ENCODE data around the gene ENPP5. TPM values are rescaled to one million over a fixed set of nuclear protein-coding genes. Genes with fewer than 3 reads are reported as not detected.

The ENPP5 gene
- total and polyA plus RNA-seq, 2 donors (not counting 1 experiment from before 2014, with no cell fraction given), result 0.13 to 1.0 TPM

DNA sequence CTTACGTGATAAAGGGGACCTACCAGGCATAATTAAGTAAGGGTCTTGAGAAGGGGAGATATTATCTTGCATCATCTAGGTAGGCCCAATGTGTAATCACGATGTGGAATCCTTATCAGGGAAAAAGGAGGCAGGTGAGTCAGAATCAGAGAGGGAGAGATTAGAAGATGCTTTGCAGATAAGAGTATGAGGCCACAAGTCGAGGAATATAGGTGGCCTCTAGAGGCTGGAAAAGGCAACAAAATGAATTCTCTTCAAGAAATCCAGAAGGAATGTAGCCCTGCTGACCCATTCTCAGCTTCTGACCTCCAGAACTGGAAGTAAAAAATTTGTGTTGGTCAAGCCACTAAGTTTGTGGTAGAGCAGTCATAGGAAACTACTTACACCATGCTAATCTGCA lies 51.9 kb downstream of the ENPP5 start:
- Mint-ChIP-seq H3K9me3 (ENCODE audit: insufficient read depth) (no peaks in the 10 kb centered on the region), H3K27ac (no peak overlapping the region), H3K27me3 (no peaks in the 10 kb centered on the region), H3K4me1 (peaks cover 20% of the 10 kb centered on the region), H3K4me3 (no peak overlapping the region)
- Histone ChIP-seq H3K4me1 (ENCODE audit: control insufficient read depth in 2 of 2, insufficient read depth in 2 of 2, low read length in 2 of 2) (no peaks in the 10 kb centered on the region), H3K4me2 (replicated peaks; ENCODE audit: low read depth, low read length, poor library complexity, severe bottlenecking) (no peak overlapping the region), H2AFZ (ENCODE audit: insufficient read depth, low read depth, low read length, poor library complexity, severe bottlenecking) (no peak overlapping the region), H3K27ac (ENCODE audit: low read length in 2 of 2) (no peak overlapping the region), H3K79me2 (ENCODE audit: control insufficient read depth, insufficient read depth, low read length) (no peaks in the 10 kb centered on the region), H4K20me1 (ENCODE audit: control insufficient read depth, insufficient read depth, low read length, poor library complexity, severe bottlenecking) (no peaks in the 10 kb centered on the region), H3K9ac (ENCODE audit: low read length) (no peak overlapping the region), H3K27me3 (replicated peaks in 1 of 4; ENCODE audit: control extremely low read depth in 1 of 4, control insufficient read depth in 3 of 4, insufficient read depth in 4 of 4, low read length in 3 of 4) (no peaks in the 10 kb centered on the region), H3K4me3 (ENCODE audit: control extremely low read depth in 1 of 5, extremely low read depth in 1 of 5, insufficient read depth in 1 of 5, low read depth in 2 of 5, low read length in 4 of 5) (no peak overlapping the region), H3K9me3 (ENCODE audit: control extremely low read depth in 1 of 3, control insufficient read depth in 2 of 3, insufficient read depth in 1 of 3, low read length in 2 of 3) (peaks cover 0 to 5% (median 0%) of the 10 kb centered on the region in 3 donors), H3K36me3 (replicated peaks in 1 of 2; ENCODE audit: control extremely low read depth in 1 of 2, control insufficient read depth in 1 of 2, extremely low read depth in 1 of 2, insufficient read depth in 2 of 2, low read length in 1 of 2) (no peaks in the 10 kb centered on the region)
- intact Hi-C loops (cut with micrococcal nuclease), result no loop called here
- WGBS (ENCODE audit: insufficient coverage), result 88% methylated on average over 1 of the region's 3 CpGs
- ChIA-PET CTCF (interaction anchor here (0.8 kb wide), 1 partner anchor 28 kb away, joined by 4 read pairs; no protein-coding TSS in a partner anchor), POLR2A (no interaction called here)
- DNase-seq, result no peak
- TF ChIP-seq, protein P1, sequence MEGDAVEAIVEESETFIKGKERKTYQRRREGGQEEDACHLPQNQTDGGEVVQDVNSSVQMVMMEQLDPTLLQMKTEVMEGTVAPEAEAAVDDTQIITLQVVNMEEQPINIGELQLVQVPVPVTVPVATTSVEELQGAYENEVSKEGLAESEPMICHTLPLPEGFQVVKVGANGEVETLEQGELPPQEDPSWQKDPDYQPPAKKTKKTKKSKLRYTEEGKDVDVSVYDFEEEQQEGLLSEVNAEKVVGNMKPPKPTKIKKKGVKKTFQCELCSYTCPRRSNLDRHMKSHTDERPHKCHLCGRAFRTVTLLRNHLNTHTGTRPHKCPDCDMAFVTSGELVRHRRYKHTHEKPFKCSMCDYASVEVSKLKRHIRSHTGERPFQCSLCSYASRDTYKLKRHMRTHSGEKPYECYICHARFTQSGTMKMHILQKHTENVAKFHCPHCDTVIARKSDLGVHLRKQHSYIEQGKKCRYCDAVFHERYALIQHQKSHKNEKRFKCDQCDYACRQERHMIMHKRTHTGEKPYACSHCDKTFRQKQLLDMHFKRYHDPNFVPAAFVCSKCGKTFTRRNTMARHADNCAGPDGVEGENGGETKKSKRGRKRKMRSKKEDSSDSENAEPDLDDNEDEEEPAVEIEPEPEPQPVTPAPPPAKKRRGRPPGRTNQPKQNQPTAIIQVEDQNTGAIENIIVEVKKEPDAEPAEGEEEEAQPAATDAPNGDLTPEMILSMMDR (IDR thresholded peaks at IDR 0.05), result no peak
- TF ChIP-seq EZH2 (IDR thresholded peaks at IDR 0.05; ENCODE audit: borderline replicate concordance, insufficient read depth, low read depth, low read length, poor library complexity, severe bottlenecking), result no peak
- no peak for ATAC-seq (ENCODE audit: low read depth)

DNA sequence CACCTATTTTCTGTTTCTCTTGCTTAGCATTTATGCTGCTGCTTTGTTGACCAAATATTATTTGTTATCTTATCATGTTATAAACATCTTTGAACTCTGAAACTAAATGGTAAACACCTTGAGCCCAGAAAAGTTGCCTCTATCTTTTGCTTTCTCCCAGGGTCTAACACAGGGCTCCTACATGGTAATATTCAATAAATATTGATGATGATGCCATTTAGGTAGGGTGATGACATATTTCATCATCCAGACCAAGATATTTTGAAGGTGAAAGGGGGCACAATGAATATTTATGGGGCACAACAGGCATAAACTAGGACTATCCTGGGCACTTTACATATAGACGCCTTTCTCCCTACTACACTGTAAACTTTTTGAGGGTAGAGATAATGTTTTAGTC lies 52.6 kb downstream of the ENPP5 start:
- TF ChIP-seq, protein P1 (IDR thresholded peaks at IDR 0.05), result no peak
- no peak for TF ChIP-seq EZH2 (IDR thresholded peaks at IDR 0.05; ENCODE audit: borderline replicate concordance, insufficient read depth, low read depth, low read length, poor library complexity, severe bottlenecking)
- H4K20me1 ChIP-seq (ENCODE audit: control insufficient read depth, insufficient read depth, low read length, poor library complexity, severe bottlenecking), result no peaks in the 10 kb centered on the region
- H3K27me3 Mint-ChIP-seq, result no peaks in the 10 kb centered on the region
- H3K27ac ChIP-seq (ENCODE audit: low read length in 2 of 2), result no peak overlapping the region
- H3K9me3 Mint-ChIP-seq (ENCODE audit: insufficient read depth), result no peaks in the 10 kb centered on the region
- no peak overlapping the region for H3K4me2 ChIP-seq (replicated peaks; ENCODE audit: low read depth, low read length, poor library complexity, severe bottlenecking)
- no CpG with 5 or more reads among the region's 1 CpG for WGBS (ENCODE audit: insufficient coverage)
- H3K36me3 ChIP-seq (replicated peaks in 1 of 2; ENCODE audit: control extremely low read depth in 1 of 2, control insufficient read depth in 1 of 2, extremely low read depth in 1 of 2, insufficient read depth in 2 of 2, low read length in 1 of 2), result no peaks in the 10 kb centered on the region
- DNase-seq (no peak), ATAC-seq (ENCODE audit: low read depth) (no peak)
- no peaks in the 10 kb centered on the region for H3K4me1 ChIP-seq (ENCODE audit: control insufficient read depth in 2 of 2, insufficient read depth in 2 of 2, low read length in 2 of 2)
- no peak overlapping the region for H3K4me3 ChIP-seq (ENCODE audit: control extremely low read depth in 1 of 5, extremely low read depth in 1 of 5, insufficient read depth in 1 of 5, low read depth in 2 of 5, low read length in 4 of 5)
- ChIA-PET CTCF (no interaction called here), POLR2A (no interaction called here)
- no peaks in the 10 kb centered on the region for H3K79me2 ChIP-seq (ENCODE audit: control insufficient read depth, insufficient read depth, low read length)
- H3K27ac Mint-ChIP-seq, result no peak overlapping the region
- H3K9me3 ChIP-seq (ENCODE audit: control extremely low read depth in 1 of 3, control insufficient read depth in 2 of 3, insufficient read depth in 1 of 3, low read length in 2 of 3), result peaks cover 0 to 5% (median 0%) of the 10 kb centered on the region in 3 donors
- no peak overlapping the region for H3K9ac ChIP-seq (ENCODE audit: low read length)
- no peaks in the 10 kb centered on the region for H3K27me3 ChIP-seq (replicated peaks in 1 of 4; ENCODE audit: control extremely low read depth in 1 of 4, control insufficient read depth in 3 of 4, insufficient read depth in 4 of 4, low read length in 3 of 4)
- no peak overlapping the region for H2AFZ ChIP-seq (ENCODE audit: insufficient read depth, low read depth, low read length, poor library complexity, severe bottlenecking)
- H3K4me3 Mint-ChIP-seq, result no peak overlapping the region
- intact Hi-C loops (cut with micrococcal nuclease), result no loop called here
- peaks cover 19% of the 10 kb centered on the region for H3K4me1 Mint-ChIP-seq

Data from B cell (primary cell).